Activated T-cell treated with anti-CD3 and anti-CD28 coated beads for 1 hour (primary cell): ENCODE measurements around the gene CEP170.

ENCODE experiments used
- DNase-seq: peaks from one replicate; pipeline ENCODE4 v3.0.0-alpha.2; 2020; ENCODE audit warnings: low read depth

Gene CEP170

DNA sequence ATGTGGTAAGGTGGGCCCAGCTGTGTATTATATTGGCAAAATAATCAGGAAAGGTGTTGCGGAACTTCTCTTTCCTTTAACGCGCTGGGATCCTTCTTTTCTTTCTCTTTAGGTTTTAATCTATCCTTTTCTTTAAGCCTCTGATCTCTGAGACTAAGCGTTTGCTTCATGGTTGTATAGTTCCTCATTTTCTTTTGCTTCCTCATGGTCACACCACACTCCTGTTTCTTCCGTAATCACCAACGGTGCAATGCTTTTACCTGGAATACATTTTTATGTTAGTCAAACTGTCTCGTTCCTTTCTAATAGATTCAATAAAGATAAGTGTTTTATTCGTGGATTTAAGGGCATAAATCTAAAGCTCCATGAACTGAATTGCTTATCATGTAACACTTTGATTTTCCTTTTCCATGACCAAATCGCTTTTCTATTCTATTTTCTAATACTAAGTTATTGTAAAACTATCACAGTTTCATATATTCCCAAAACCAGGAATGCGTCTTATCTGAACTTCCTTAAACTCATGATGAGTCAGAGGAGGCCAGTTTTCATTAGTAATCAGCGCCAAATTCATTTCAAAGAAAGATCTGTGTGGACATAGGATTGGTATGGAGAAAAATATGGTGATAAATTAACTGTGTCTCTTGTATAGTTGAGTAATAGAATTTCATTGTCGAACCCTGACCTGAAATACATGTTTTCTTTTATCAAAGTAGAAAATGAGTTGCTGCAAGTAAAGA, 13.0 kb upstream of the CEP170 start:
- DNase-seq = no peak

DNA sequence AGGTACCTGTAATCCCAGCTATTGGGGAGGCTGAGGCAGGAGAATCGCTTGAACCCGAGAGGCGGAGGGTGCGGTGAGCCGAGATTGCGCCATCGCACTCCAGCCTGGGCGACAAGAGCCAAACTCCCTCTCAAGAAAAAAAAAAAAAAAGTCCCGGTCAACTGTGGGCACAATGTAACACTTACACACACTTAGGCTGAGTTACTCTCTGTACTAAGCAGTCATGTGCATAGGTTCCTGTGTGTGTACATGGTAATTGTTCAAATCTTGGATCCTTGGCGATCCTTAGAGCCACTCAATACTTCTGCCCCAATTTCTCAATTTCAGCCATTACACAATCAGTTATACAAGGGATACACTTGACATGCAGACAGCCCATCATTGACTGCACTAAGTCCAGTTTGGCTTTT, 12.4 kb upstream of the CEP170 start:
- DNase-seq = no peak

DNA sequence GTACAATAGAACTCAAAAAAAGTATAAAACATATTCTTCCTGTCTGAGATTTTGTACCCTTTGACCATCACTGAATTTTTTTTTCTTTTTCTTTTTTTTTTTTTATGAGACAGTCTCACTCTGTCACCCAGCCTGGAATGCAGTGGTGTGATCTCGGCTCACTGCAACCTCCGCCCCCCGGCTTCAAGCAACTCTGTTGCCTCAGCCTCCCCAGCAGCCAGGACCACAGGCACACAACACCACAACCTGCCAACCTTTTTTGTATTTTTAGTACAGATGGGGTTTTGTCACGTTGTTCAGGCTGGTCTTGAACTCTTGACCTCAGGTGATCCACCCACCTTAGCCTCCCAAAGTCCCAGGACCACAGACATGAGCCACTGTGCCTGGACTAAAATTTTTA, 11.2 kb upstream of the CEP170 start:
- no peak for DNase-seq

- no peak for DNase-seq
These were observed 9.6 kb upstream of the CEP170 start for GRCh38 chr1:243264717-243265116.

- no peak for DNase-seq
These were observed 6.3 kb upstream of the CEP170 start for GRCh38 chr1:243261390-243261789.

- no peak for DNase-seq
These were observed 5.3 kb upstream of the CEP170 start for GRCh38 chr1:243260221-243260880.

DNA sequence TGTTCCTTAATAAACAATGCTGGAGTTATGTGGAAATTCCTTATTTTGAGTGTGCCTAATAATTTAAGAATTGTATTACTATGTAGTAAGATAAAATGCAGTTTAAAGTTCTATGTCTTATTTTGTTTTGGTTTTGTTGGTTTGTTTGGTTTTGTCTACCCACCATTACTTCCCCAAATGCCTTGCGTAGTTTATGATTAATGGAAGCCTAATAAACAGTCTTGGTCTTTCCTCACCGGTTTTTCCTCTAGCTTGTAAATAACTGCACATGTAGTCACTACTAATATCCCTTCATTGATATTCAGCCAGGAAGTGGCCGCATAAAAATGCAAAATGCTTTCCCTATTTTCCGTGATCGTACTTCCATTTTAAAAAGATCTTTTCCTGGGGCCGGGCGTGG, 3.6 kb upstream of the CEP170 start:
- no peak for DNase-seq

DNA sequence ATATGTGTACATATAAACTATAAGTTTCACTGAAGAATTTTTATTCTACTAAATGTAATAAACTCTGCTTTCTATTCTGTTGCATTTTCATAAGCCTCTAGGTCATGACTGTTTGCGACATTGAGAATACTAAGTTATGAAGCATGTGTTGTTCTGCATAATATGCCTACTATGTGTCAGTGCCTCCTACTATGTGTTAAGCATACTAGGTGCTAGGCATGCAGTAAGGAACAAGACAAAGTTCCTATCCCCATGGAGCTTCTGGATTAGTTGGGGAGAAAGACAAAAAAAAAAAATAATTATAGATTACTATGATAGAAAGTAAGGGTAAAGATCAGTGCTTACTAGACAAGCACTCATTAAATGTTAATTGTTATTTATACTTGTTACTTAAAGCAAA, 2.1 kb upstream of the CEP170 start:
- no peak for DNase-seq

DNA sequence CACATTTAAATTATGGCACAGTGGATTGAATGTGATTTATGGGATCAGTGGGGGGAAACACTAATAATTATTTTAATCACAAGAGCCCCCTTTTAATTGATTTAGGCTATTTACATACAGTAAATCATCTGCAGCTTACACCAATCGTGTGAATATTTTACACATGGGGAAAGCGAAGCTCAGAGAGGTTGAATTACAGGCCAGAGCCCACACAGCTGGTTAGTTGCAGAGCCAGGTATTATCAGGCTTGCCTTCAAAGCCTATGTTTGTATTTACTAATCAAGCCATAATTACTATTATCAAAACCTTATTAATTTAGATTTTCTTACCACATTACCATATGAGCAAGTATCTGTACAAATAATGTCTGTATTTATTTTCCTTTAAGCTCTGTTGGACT, 1.5 kb upstream of the CEP170 start:
- no peak for DNase-seq

GRCh38 chr1:243255791-243256512, 871 bp upstream of the CEP170 start, which contains the start of gene SDCCAG8:
Gene SDCCAG8, plus strand, starts transcription at chr1:243256041. Its CDS starts 133 bp downstream, at chr1:243256174.
- DNase-seq = peak; percentile 88

DNA sequence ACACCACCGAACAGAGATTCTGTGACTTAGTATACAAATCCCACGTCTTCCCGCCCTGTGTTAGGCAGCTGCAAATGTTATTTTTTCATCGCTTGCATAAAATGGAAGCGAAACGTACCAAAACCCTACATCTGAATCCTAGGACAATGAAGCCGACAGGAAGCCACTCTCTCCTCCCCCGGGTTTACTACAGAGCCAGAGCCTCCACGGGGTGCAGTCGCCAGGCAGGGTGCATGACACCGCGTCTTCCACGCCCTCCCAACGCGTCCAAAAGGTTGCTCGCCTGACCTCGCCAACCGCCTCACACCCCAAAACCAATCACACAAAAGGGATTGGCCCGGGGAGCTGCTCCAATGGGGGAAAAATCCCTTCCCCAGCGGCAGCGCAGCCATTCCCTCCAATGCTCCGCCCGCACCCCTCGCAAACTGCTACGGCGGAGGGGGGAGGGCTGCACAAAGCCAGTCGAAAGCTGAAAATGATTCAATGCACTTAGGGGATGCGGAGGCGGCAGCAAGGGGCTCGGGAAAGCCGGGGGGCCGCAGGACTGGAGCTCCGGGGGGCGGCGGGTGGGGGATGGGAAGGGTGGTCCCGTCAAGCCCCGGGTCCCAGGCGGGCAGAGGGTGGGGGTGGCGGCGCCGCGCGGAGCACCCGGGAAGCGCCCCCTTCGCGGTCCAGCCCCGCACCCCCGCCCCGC, 701 bp downstream of the CEP170 start:
- DNase-seq = peak; percentile 23

GRCh38 chr1:243253926-243254232, 1.2 kb downstream of the CEP170 start:
- no peak for DNase-seq

DNA sequence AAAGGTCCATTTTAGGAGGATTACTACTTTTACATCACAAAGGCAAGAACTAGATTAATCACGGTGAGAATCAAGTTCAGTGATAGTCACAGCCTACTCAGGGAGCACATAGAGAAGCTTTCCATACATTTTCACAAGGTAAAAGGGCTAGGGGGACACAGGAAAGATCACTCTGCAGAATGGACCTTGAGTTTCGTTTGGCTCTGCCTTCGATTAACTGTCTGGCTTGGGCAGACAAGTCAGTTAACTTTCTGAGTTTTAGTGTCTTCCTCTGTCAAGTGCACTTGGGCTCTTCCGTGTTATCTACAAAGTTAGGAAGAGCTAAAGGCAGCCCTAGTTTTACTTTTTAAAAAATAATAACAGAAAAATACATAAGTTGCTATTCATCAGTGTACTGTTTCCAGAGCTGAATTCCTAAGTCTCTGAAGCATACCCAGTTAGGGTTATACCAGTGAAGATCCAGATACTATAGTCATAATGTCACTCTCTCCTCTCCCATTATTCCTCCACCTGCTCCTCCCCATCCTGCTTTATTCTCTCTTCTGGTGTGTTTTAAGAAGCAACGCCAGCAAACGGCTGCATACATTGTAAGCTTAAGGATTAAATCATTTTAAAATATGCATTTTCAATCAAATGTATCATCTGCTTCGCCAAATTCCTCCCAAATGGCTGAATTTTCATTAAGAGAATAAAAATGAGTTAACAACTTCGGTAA, 1.7 kb downstream of the CEP170 start:
- DNase-seq = no peak

- no peak for DNase-seq
These were observed 3.5 kb downstream of the CEP170 start for GRCh38 chr1:243251539-243251938.

DNA sequence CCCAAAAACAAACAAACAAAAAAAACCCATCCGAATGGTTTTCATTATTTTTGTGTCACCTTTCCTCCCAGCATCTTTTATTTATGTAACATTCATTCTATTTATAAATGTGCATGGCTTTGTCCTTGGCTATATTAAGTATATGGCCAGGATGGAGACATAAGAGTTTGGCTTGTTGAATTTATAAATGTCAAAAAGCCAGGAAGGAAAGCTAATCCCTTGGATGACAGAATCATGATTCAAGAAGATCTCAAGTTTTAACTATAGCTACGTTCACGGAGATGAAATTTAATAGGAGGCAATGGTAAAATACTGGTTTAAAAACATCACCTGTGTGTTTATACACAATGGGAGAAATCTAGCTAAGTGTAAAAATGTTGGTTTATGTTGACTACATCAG, 5.0 kb downstream of the CEP170 start:
- no peak for DNase-seq

GRCh38 chr1:243249214-243249613, 5.9 kb downstream of the CEP170 start:
- DNase-seq = no peak

DNA sequence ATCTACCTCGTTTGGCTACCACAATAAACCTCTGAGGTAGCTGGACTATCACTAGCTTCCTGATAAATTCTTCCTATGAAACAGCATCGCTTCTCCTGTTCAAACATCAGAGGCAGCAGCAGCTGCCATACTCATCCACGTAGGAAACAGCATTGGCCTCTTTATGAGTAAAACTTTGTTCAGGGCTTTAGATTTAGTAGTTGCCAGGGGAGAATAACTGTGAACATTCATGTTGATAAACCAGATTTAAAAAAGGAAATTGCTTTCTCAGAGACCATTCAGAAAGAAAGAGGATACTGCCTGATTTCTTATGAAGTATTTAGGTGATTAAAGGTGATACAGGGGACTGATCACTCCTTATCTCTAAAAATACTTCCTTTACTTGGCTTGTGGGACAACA, 7.2 kb downstream of the CEP170 start:
- DNase-seq = no peak

DNA sequence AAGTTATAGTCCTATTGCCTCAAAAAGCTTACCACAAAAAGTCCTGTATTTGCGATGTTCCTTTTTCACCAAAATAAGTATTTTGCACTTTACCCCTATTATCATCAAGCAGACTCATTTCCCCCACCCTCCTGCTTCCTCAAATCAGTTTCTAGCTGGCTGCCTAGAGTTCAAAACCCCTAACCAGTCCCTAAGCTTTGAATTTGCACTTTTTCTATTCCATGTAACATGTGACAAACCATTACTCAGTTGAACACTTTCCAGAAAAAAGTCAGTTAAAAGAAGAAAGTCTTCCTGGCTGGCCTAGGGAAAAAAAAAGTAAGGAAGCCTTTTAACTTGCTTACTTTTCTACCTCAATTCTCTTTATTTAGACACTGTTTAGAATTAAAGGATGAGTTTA, 8.2 kb downstream of the CEP170 start:
- no peak for DNase-seq

GRCh38 chr1:243244432-243244841, 10.6 kb downstream of the CEP170 start:
- DNase-seq = no peak

DNA sequence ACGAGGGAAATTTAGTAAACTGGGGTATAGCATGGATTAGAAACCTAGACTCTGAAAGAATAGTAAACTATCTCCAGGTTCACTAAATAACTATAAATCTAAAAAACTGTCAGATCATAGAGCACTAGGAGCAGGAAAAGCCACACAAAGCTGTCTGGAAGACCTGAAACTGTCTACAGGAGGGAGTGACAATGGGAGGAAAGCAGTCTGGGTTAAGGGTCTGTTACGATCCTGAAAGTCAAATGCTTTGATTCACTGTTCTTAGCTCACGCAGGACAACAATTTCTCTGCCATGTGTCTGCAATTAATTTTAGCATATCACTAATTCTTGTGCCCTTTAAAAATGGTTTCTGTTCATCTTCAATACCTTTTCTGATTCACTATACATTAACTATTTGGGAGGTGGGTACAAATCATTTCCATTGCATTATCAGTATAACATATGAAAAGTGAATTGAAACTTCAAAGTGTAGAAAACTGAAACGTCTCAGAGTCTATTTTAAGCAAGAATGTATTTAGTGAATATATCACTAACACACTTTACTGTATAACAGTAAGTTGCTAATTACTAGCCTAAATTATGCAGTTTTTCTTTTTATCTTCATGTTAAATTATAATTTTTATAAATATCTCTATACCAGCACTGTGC, 18.4 kb downstream of the CEP170 start:
- no peak for DNase-seq

DNA sequence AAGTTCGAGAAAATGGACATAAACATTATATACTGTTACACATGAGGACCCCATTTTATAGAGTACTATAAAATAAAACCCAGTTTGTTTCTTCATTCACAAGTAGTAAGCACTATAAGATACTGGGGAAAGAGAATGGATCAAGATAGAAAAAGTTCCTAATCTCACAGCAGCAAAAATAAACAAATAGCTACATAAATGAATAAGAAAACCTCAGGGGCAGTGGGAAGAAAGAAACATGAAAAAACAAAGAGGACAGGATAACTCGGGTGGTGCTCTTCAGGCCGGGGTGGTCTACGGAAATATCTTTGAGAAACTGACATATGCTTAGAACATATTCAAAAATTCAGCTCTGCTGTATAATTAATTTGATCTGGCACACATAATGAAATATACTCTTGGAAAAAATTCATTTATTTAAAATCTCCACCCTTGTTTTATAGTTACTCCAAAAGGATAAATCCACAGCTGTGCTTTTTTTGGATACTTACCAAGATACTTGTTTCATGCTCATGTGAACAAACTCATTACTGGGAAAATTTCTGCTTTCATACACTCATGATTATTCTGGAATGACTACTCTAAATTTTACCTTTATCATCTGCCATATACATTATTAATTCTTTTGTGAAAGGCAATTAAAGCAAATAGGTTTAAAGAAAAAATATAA, 20.0 kb downstream of the CEP170 start:
- no peak for DNase-seq
